ENCODE data around the gene CDKN2B-AS1.

Gene CDKN2B-AS1

GRCh38 chr9:22117511-22118384, 123.2 kb downstream of the CDKN2B-AS1 start:
- DNase-seq (ENCODE audit: low read depth, low spot score): peak; percentile 76

- DNase-seq (ENCODE audit: low read depth, low spot score): no peak
Observed at GRCh38 chr9:22118810-22119521, 124.4 kb downstream of the CDKN2B-AS1 start.

- peak; percentile 56 for DNase-seq (ENCODE audit: low read depth, low spot score)
Observed at GRCh38 chr9:22119522-22120158, 125.0 kb downstream of the CDKN2B-AS1 start.

GRCh38 chr9:22120159-22120549, 125.6 kb downstream of the CDKN2B-AS1 start:
- no peak for DNase-seq (ENCODE audit: low read depth, low spot score)

GRCh38 chr9:22120595-22120994, 126.0 kb downstream of the CDKN2B-AS1 start:
- DNase-seq (ENCODE audit: low read depth, low spot score): no peak

- DNase-seq (ENCODE audit: low read depth, low spot score): no peak
Observed at GRCh38 chr9:22124263-22125011, 129.8 kb downstream of the CDKN2B-AS1 start.

- DNase-seq (ENCODE audit: low read depth, low spot score): peak; percentile 41
Observed at GRCh38 chr9:22129133-22129532, 134.5 kb downstream of the CDKN2B-AS1 start.

GRCh38 chr9:22129633-22130032, 135.0 kb downstream of the CDKN2B-AS1 start:
- DNase-seq (ENCODE audit: low read depth, low spot score): no peak

GRCh38 chr9:22131817-22132216, 137.2 kb downstream of the CDKN2B-AS1 start:
- DNase-seq (ENCODE audit: low read depth, low spot score): no peak

GRCh38 chr9:22134390-22134789, 139.8 kb downstream of the CDKN2B-AS1 start:
- DNase-seq (ENCODE audit: low read depth, low spot score): peak; percentile 30

- DNase-seq (ENCODE audit: low read depth, low spot score): peak; percentile 94
Observed at GRCh38 chr9:22136461-22137096, 142.0 kb downstream of the CDKN2B-AS1 start.

GRCh38 chr9:22138956-22139660, 144.5 kb downstream of the CDKN2B-AS1 start:
- DNase-seq (ENCODE audit: low read depth, low spot score): no peak

GRCh38 chr9:22141908-22142307, 147.3 kb downstream of the CDKN2B-AS1 start:
- peak; percentile 91 for DNase-seq (ENCODE audit: low read depth, low spot score)

GRCh38 chr9:22142671-22143070, 148.1 kb downstream of the CDKN2B-AS1 start:
- peak; percentile 34 for DNase-seq (ENCODE audit: low read depth, low spot score)

- DNase-seq (ENCODE audit: low read depth, low spot score): no peak
Observed at GRCh38 chr9:22143799-22144625, 149.4 kb downstream of the CDKN2B-AS1 start.

GRCh38 chr9:22146604-22147003, 152.0 kb downstream of the CDKN2B-AS1 start:
- no peak for DNase-seq (ENCODE audit: low read depth, low spot score)

GRCh38 chr9:22147813-22148527, 153.4 kb downstream of the CDKN2B-AS1 start:
- DNase-seq (ENCODE audit: low read depth, low spot score): peak; percentile 77

- no peak for DNase-seq (ENCODE audit: low read depth, low spot score)
Observed at GRCh38 chr9:22148528-22148875, 153.9 kb downstream of the CDKN2B-AS1 start.

All from astrocyte of the hippocampus (primary cell).